ENCODE measurements around the gene WDR1. TPM values are rescaled to one million over a fixed set of nuclear protein-coding genes. Genes with fewer than 3 reads are reported as not detected.

The WDR1 gene
- total RNA-seq, 1 donor from 2014 or later, result 370 TPM

GRCh38 chr4:10088135-10089010, 28.2 kb downstream of the WDR1 start:
- peaks cover 8% of the 10 kb centered on the region for H3K36me3 ChIP-seq (ENCODE audit: control insufficient read depth, insufficient read depth, low read length)
- no peak overlapping the region for H3K4me3 ChIP-seq (ENCODE audit: low read depth, low read length)
- TF ChIP-seq, protein P1, sequence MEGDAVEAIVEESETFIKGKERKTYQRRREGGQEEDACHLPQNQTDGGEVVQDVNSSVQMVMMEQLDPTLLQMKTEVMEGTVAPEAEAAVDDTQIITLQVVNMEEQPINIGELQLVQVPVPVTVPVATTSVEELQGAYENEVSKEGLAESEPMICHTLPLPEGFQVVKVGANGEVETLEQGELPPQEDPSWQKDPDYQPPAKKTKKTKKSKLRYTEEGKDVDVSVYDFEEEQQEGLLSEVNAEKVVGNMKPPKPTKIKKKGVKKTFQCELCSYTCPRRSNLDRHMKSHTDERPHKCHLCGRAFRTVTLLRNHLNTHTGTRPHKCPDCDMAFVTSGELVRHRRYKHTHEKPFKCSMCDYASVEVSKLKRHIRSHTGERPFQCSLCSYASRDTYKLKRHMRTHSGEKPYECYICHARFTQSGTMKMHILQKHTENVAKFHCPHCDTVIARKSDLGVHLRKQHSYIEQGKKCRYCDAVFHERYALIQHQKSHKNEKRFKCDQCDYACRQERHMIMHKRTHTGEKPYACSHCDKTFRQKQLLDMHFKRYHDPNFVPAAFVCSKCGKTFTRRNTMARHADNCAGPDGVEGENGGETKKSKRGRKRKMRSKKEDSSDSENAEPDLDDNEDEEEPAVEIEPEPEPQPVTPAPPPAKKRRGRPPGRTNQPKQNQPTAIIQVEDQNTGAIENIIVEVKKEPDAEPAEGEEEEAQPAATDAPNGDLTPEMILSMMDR (IDR thresholded peaks at IDR 0.05; ENCODE audit: insufficient read depth, low read length, poor library complexity, severe bottlenecking), result no peak
- no peaks in the 10 kb centered on the region for H3K27me3 ChIP-seq (ENCODE audit: control insufficient read depth, insufficient read depth, low read length)
- DNase-seq (ENCODE audit: low read depth), result no peak

DNA sequence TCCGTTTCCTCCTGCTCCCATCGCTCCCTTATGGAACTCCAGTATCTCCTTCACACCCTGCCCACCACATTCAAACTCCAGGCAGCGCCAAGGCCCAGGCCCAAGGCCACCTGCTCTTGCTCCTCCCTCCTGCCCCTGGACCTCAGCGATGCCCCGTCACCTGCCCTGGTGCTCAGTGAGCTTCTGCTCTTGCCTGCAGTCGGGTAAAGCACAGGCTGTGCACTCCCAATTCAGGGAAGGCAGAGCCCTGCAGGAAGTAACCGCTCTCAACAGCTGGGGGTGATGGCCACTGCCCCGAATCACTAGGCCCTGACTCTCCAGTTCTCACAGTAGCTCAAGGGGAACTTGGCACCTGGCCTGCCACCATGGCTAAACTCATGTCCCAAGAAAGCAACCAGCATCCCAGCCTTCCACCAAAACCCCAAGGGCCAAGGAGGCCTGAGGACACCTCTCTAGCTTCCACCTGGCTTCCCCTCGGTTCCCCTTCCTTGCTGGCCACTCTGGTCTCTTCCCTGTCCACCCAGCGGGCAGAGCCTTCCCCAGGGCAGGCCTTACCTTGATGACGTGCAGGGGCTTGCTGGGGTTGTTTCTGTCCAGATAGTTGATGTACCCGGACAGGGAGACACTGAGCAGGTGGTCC, 29.3 kb downstream of the WDR1 start:
- no peak for DNase-seq (ENCODE audit: low read depth)
- Histone ChIP-seq H3K4me3 (ENCODE audit: low read depth, low read length) (no peak overlapping the region), H3K27me3 (ENCODE audit: control insufficient read depth, insufficient read depth, low read length) (no peaks in the 10 kb centered on the region), H3K36me3 (ENCODE audit: control insufficient read depth, insufficient read depth, low read length) (peaks cover 7% of the 10 kb centered on the region)
- TF ChIP-seq, protein P1 (IDR thresholded peaks at IDR 0.05; ENCODE audit: insufficient read depth, low read length, poor library complexity, severe bottlenecking), result no peak

DNA sequence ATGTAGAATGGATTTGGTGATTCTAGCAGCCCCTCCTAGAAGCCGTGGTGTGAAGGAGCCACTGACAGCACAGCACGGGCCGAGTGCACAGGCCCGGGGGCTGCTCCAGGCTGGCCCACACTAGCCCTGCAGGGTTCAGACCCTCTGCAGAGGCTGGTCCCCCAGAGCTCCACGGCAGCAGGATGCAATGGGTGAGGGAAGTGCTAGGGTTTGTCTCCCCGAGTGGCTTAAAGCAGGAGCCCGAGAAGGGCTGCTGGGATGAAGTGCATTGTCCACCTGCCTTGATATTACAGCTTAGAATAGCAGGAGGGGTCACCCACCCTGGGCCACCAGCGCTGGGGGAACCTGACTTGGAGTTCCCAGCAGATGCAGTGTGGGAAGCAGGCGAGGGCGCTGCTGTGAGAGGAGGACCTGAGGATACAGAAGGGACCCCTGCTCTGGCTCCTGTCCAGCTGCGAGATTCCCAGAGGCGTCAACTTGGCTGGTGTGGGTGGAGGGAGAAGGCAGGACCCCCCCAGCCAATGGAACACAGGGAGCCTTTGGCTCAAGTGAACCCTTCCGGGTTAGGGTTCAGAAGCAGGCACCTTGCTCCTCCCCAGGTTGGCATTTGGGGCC, 30.0 kb downstream of the WDR1 start:
- H3K4me3 ChIP-seq (ENCODE audit: low read depth, low read length), result no peak overlapping the region
- DNase-seq (ENCODE audit: low read depth), result no peak
- H3K27me3 ChIP-seq (ENCODE audit: control insufficient read depth, insufficient read depth, low read length), result no peaks in the 10 kb centered on the region
- peaks cover 6% of the 10 kb centered on the region for H3K36me3 ChIP-seq (ENCODE audit: control insufficient read depth, insufficient read depth, low read length)
- TF ChIP-seq, protein P1 (IDR thresholded peaks at IDR 0.05; ENCODE audit: insufficient read depth, low read length, poor library complexity, severe bottlenecking), result no peak

DNA sequence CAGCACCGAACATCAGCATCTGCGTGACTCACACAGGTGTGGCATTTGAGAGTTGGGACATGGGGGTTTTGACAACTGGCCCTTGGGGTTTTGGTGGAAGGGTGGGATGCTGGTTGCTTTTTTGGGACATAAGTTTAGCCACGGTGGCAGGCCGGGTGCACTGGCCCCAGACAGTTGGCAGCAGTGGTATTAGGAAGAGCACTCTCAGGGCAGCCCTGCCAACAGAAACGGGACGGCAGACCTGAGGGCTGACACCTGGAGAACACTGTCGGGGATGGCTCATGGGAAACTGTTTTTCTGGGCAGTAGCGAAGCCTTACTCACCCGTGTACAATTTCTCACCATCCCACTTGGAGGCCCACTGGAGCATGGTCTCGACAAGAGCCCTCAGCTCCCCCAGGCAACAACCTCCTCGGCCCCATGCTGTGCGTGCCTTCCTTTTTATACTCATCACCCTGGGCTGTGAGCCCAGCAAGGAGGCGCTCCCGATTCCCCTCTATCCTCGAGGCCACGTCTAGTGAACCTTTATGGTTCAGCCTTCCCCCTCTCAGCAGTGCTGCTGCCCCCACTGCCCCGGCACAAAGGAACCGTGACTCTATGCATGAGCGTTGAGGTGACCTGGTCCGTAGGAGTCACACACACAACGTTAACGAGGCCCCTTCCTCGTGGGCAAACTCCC, 30.6 kb downstream of the WDR1 start:
- TF ChIP-seq, protein P1 (IDR thresholded peaks at IDR 0.05; ENCODE audit: insufficient read depth, low read length, poor library complexity, severe bottlenecking), result no peak
- no peak for DNase-seq (ENCODE audit: low read depth)
- no peak overlapping the region for H3K4me3 ChIP-seq (ENCODE audit: low read depth, low read length)
- peaks cover 6% of the 10 kb centered on the region for H3K36me3 ChIP-seq (ENCODE audit: control insufficient read depth, insufficient read depth, low read length)
- H3K27me3 ChIP-seq (ENCODE audit: control insufficient read depth, insufficient read depth, low read length), result no peaks in the 10 kb centered on the region

DNA sequence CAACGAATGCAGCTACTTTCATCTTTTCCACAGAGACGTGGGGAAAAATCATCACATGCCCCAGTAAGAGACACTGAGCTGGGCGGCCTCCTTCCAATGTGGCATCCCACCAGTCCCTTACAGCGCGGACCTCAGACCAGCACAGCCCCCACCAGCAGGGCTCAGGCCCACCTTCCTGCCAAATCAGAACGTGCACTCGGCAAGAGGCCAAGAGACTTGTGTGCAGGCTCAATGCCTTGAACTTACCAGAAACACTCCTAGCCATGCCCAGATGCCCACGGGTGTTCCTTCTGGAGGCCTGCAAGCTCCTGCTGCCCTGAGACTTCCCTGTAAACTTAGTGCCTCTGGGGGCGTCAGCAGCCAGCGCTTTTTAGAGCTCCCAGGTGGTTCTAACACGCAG, 31.2 kb downstream of the WDR1 start:
- DNase-seq (ENCODE audit: low read depth), result no peak
- peaks cover 6% of the 10 kb centered on the region for H3K36me3 ChIP-seq (ENCODE audit: control insufficient read depth, insufficient read depth, low read length)
- TF ChIP-seq, protein P1 (IDR thresholded peaks at IDR 0.05; ENCODE audit: insufficient read depth, low read length, poor library complexity, severe bottlenecking), result no peak
- H3K27me3 ChIP-seq (ENCODE audit: control insufficient read depth, insufficient read depth, low read length), result no peaks in the 10 kb centered on the region
- H3K4me3 ChIP-seq (ENCODE audit: low read depth, low read length), result no peak overlapping the region

Measured in kidney epithelial cell (primary cell).